ENCODE results near the gene PADI1.

PADI1 gene

DNA sequence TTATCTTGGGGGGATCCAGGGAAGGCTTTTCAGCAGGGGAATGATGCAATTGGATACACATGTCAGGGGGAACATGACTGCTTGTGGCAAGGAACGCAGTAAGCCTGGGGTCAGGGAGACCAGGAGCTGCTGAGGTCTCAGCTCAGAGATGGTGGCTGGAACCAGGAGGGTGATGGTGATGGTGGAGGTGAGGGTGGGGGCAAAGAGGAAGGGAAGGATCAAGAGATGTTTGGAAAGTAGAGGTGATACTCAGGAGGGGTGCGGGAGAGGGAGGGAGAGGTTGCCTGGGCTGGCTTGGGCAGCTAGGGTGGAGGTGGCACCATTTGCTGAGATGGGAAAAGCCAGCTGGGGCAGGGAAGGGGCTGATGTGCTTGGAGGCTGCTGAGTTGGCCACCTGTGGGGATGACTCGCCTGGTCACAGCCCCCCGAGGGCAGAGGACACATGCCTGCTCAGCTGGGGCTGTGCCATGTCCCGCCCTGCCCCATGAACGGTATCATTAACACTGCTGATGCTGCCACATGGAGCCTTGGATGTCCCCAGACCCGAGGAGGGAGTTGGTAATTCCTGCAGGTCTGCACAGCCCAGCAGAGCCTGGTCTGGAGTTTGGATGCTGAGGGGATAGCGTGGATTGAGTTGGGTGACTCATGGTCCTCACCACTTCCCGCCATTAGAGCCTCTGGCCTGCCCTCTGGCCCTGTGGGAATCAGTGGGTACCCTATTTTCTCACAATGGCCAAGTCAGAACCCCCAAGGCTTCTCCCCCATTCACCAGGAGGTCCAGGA lies 6.3 kb upstream of the PADI1 start:
- no peak for DNase-seq

- no peak for DNase-seq
Observed at GRCh38 chr1:17199267-17200044, 5.5 kb upstream of the PADI1 start.

- no peak for DNase-seq
Observed at GRCh38 chr1:17200246-17200645, 4.7 kb upstream of the PADI1 start.

GRCh38 chr1:17200756-17201155 lies 4.2 kb upstream of the PADI1 start:
- DNase-seq, result no peak

DNA sequence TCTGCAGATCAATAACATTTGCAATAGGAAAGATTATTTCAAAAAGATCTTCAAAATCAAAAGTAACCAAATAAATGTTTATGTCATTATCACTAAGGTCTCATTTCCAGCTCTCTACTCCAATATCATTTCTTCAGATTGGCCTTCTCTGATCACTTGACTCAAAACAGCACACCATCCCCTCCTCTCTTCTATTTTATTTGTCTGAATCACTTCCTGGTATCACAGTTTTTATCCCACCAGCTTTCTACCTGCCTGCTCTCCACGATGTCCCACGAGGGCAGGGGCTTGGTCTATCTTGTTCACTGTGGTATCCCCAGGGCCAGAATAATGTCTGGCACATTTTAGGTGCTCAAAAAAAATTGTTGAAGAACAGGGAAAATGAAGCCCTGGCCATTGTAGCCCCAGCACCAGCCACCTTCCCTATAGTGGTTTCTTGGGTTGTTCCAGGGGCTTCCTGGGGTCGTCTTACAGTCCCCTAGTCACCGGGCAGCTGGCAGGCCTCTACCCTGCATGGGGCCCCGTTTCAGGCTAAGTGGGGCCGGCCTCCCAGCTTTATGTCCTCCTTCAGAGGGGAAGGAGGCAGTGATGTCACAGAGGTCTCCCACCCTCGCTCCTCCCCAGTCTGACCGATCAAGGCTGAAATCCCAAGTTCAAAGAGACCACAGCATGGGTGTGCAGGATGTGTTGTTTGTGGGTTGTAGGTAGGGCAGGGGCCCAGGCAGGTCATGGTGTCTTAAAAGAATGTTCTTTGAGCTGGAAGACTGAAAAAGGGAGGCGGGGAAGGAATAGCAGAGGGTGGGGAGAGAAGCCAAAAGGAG lies 3.5 kb upstream of the PADI1 start:
- DNase-seq, result no peak

GRCh38 chr1:17205652-17206051 lies 724 bp downstream of the PADI1 start:
- DNase-seq, result no peak

- no peak for DNase-seq
Observed at GRCh38 chr1:17206196-17206595, 1.3 kb downstream of the PADI1 start.

- DNase-seq, result no peak
Observed at GRCh38 chr1:17207046-17207445, 2.1 kb downstream of the PADI1 start.

GRCh38 chr1:17207540-17207939 lies 2.6 kb downstream of the PADI1 start:
- DNase-seq, result no peak

DNA sequence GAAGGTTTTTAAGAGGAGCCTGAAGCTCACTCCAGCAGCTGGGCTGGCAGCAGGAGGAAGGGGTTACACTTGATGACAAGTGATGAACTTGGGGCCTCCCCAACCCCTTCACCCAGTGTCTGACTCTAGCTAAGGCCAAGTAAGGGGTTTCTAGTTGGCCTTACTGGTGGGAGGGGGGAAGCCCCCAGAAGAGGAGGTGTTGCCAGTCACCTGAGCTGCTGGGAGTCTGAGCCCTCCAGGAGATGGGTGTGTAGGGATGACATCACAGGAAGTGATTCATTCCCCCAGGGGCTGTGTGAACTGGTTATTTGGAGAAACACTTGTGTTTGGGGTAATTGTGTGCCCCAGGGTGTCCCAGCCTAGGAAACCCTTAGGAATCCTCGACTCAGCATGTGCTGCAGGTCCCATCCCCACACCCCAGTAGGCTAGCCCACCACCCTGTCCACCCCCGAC lies 3.1 kb downstream of the PADI1 start:
- no peak for DNase-seq

DNA sequence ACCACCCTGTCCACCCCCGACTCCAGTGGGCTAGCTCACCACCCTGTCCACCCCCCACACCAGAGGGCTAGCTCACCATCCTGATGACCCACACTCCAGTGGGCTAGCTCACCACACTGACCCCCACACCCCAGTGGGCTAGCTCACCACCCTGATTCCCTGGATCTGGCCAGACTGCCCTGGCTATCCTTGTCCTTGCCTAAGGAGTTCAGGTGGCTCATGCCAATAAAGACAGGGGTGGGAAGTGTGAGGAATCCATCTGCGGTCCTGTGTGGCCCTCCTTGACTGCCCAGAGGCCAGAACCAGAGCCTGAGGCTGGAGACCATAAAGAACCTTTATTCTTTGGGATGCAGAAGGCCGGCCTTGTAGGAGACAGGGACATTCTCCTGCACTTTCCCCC lies 3.6 kb downstream of the PADI1 start:
- no peak for DNase-seq

DNA sequence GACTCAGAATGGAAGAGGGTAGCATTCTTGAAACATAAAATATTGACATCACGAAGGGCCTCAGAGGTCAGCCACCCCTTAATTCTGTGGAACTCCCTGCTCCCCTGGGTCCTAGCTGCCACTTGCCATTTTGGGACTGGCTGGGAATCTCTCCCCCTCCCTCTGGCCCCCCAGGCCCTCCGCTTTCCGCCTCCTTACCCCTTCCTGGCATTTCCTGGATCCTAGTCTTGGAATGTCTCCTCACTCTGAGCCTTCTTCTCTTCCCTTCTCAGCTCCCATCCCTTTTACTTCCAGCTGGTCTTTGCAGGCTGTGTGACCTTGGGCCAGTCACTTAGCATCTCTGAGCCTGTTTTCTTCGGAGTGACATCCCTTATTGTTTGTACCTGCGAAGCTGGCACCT lies 4.5 kb downstream of the PADI1 start:
- DNase-seq, result no peak

GRCh38 chr1:17210176-17210575 lies 5.2 kb downstream of the PADI1 start:
- DNase-seq, result no peak

DNA sequence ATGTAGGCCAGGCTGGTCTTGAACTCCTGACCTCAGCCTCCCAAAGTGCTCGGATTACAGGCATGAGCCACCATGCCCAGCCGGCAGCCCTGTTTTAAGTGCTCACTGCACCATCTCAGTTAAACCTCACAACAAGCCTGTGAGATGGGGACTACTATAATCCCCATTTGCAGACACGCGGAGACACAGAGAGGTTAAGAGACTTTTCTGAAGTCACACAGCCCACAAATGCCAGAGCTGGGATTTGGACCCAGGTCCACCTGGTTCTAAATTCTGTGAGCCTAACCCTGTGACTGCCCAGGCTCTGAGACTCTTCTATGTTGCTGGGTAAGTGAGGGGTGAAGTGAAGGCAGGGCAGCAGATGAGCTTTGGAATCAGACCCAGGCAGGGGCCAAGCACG lies 6.4 kb downstream of the PADI1 start:
- no peak for DNase-seq

DNA sequence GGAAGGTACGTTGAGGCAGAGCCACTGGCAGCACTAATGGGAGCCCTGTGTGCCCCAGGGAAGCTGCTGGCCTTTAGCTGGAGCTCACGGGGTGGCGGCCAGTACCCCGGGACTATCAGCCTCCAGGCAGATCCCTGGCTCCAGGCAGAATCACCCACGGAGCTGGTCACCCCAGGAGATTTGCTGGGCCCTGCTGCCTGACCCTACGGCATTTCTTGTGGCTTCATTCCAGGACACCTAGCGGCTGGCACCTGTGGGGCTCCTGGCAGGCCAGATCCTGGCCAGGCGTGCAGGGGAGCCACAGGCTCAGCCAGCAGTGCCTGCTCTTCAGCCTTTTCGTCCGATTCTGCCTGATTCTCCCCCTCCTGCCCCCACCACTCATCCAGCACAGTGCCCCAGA lies 7.1 kb downstream of the PADI1 start:
- DNase-seq, result no peak

GRCh38 chr1:17212487-17213121 lies 7.7 kb downstream of the PADI1 start:
- DNase-seq, result no peak

GRCh38 chr1:17213148-17213781 lies 8.3 kb downstream of the PADI1 start:
- no peak for DNase-seq

DNA sequence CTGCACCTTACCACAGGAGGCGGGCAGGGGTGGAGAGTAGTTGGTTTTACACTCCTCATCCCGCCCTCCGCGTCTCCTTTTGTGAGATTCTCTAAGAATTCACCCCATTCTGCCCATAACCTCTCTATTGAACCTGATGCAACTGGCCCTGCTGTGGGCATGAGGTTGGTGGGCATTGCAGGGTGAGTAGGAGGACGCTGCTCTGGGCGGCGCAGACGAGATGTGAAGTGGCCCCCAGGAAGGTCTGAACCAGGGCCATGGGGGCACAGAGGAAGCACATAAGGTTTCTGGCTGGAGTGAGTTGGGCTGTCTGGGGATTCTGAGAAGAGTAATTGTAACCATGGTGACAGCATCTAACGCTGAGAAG lies 8.8 kb downstream of the PADI1 start:
- DNase-seq, result no peak

GRCh38 chr1:17214876-17215544 lies 10.1 kb downstream of the PADI1 start:
- no peak for DNase-seq

DNA sequence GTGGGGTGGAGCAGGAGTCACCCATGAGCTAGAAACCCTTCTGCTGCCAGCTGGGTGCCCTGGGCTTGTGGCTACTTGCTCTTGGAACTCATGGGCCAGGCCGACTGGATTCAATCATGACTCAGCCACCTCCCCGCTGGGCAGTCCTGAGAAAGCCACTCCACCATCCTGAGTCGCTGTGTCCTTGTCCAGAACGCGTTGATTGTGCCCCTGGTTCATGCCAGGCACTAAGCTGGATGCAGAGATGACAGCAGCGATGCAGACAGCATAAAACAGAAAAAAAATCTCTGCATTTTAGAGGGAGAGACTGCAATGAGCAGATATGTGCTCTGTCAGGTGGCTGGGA lies 10.6 kb downstream of the PADI1 start:
- no peak for DNase-seq

GRCh38 chr1:17216078-17216477 lies 11.2 kb downstream of the PADI1 start:
- no peak for DNase-seq

DNA sequence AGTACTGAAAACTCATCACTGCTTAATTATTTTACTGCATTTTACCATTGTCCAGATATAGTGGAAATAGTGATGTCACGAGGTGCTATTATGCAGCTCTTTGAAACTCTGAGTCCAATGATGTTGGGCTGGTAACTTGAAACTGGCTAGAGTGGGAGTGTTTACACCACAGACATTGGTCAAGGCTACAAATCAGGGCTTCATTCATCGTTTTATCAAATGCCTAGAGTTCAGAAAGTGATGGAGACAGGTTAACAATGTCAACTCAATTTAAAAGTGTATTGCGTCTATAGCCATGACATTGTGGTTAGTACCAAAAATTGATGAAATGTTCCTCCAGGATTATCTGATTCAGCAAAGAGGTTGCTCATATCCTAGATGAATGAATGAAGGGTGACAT lies 12.7 kb downstream of the PADI1 start:
- no peak for DNase-seq
